GM21723 (cell line): ENCODE measurements around the gene CAB39L.

Source experiments
- ATAC-seq: cut with Tn5 transposase; IDR thresholded peaks from one replicate; pipeline ENCODE4 v1.9.1; 2021; ENCODE audit warnings: mild to moderate bottlenecking, moderate library complexity; ENCODE audit not compliant: unreplicated experiment

Gene CAB39L

GRCh38 chr13:49400755-49401659 lies 42.9 kb downstream of the CAB39L start:
- ATAC-seq, result peak; percentile 68

DNA sequence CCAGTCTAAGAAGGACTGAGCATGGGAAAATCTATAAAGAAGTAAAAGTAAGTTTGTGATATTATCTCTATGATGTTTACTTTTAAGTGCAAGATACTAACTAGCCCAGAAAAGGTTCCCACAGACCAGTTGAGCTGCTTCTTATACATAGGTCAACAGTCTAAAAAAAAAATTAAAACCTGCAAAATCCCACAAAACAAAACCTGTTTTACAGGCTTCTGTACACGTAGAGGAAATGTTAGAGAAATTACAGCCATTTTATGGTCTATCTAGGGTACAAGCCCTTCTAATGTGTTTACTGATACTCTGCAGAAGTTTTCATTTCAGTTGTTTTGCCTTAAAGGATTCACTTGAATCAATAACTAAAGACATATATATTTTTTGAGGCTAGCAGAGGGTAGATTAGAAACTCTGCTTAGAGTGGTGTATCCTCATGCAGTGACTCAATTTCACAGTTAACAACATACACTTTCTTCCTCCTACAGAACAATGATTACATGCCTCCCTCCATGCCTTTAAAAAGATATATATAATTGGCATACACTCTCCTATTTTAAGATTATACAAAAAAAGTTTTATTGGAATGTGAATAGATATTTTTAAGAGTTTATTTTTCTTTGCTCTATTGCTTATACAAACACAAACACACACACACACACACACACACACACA lies 43.9 kb downstream of the CAB39L start:
- no peak for ATAC-seq

GRCh38 chr13:49395878-49396380 lies 47.9 kb downstream of the CAB39L start:
- no peak for ATAC-seq

DNA sequence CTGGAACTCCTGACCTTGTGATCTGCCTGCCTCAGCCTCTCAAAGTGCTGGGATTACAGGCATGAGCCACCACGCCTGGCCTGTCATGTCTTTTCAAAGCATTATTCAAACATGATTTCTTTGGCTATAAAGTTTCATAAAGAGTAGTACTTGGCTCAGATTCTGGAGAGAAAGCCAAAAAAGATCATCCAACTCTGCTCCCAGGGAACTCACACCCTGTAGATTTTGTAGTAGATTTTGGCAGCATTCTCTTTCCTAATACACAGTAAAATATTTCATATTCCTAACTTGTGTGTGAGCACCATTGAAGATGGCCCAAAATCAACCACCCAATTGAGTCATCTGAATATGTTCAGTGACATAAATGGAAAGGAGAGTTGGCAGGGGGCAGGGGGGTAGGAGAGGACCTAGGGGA lies 48.4 kb downstream of the CAB39L start:
- ATAC-seq, result no peak

DNA sequence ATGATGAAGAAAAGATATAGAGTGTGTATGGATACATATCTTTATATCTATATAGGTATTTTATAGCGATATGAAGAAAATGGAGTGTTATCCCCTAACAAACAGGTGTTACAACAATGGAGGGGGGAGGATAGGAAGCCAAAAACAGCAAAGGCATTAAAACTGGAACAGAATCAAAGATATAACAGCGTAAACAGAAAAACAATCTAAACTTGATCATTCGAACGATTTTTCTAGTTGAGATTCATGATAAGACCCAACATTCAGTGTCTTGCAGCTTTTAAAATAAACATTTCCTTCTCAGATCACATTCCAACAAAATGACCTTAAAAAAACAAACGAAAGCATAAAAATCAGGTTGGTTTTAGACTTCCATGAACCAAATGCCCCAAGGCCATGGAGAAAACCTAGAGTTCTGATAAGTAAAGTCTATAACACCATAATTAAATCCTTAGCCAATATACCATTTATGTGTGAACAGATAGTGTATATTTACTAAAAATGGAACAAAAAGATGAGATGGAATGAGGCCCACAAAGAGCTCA lies 55.7 kb downstream of the CAB39L start:
- no peak for ATAC-seq

GRCh38 chr13:49386664-49387063 lies 57.2 kb downstream of the CAB39L start:
- ATAC-seq, result no peak

DNA sequence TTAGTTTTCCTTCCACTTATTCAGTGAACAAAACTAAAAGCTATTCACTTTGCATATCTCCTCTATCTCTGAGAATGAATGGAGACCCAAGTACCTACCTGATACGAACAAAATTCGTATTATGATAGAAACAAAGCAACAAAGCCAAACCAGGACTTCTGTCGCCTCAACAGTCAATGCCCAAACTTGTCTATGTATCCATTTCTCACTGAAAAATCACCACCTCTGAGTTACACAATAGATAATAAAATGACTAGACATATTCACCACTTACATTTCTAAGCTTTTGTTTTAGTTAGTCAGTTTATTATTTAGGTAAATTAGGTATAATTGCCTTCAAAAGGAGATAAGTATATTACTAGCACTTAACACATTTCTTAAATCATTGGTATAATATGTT lies 67.7 kb downstream of the CAB39L start:
- no peak for ATAC-seq

DNA sequence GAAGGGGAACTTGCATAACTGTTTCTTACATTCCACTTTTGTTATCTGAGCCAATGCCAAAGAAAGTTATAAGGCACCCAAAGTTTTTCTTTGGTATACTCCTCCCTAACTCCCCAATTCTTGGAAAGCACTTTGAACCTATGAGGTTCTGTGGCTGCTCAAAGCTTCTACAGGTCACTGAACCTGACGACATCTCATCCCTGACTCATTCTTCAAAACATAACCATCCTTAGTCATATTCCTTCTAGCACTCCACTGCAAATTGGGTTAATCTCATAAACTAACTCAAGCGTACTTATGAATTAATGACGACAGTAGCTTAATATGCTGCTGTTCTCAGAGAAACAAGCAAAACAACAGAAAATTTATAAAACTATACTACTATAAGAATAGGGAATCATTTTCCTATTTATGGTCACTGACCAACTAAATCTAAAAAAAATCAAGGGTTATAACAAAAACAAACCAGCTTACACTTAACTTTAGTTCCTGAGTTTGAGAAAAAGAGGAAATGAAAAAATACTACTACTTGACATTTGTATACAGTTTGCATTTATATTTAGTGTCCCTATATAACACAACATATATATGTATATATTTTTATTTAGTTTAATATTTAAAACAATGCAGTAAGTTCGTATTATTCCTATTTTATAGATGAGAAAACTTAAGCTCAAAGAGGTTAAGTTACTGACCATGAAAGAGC lies 69.1 kb downstream of the CAB39L start:
- ATAC-seq, result no peak

GRCh38 chr13:49373716-49374115 lies 70.1 kb downstream of the CAB39L start:
- ATAC-seq, result no peak

- ATAC-seq, result no peak
Measured at GRCh38 chr13:49371943-49372613, 71.8 kb downstream of the CAB39L start.

GRCh38 chr13:49370371-49370770 lies 73.5 kb downstream of the CAB39L start:
- no peak for ATAC-seq

- ATAC-seq, result no peak
Measured at GRCh38 chr13:49369866-49370265, 74.0 kb downstream of the CAB39L start.

- no peak for ATAC-seq
Measured at GRCh38 chr13:49368688-49369087, 75.2 kb downstream of the CAB39L start.

- no peak for ATAC-seq
Measured at GRCh38 chr13:49367640-49368422, 76.0 kb downstream of the CAB39L start.

- no peak for ATAC-seq
Measured at GRCh38 chr13:49366841-49367240, 77.0 kb downstream of the CAB39L start.

- ATAC-seq, result no peak
Measured at GRCh38 chr13:49357694-49358093, 86.2 kb downstream of the CAB39L start.

DNA sequence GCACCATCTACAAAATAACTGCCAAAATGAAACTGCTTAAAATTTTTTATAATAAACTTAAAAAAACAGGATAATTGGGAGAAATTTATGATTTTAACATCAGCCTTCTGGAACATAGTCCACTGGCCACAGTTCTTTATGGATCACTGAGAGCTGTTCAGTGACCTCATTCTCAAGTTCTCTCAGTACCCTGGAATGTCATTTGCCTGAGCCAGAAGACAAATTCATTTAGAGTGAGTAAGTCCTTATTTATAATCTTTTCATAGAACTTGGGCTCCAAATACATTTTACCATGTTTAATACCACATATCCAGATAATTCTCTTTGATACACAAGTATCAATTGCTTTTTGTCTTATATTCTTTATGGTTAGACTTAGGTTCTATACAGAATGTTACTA lies 87.6 kb downstream of the CAB39L start:
- ATAC-seq, result no peak

- no peak for ATAC-seq
Measured at GRCh38 chr13:49354719-49355118, 89.1 kb downstream of the CAB39L start.

DNA sequence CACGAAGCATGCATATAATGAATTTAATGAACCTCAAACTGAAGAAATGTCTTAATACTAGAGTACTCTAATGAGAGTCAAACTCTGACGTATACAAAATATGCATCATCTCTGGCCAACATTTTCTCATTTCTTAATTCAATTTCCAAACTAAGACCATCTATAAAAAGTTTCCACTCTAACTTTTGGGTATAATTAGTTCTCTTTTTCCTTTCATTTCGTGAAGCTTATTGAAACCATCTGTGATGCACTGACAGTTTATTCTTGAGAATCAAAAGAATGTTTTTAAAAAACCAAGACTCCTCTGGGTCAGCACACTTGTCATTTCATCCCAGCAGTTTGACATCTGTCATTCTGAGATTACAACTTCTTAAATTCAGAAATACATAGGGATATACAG lies 90.0 kb downstream of the CAB39L start:
- no peak for ATAC-seq

- no peak for ATAC-seq
Measured at GRCh38 chr13:49351871-49352270, 92.0 kb downstream of the CAB39L start.
